Astrocyte (in vitro differentiated cells and primary cell): ENCODE data around the gene HERC2. TPM values are rescaled to one million over a fixed set of nuclear protein-coding genes. Genes with fewer than 3 reads are reported as not detected.
"Not testable (repeated sequence)": the region's sequence is repeated elsewhere in the genome, so short reads cannot be mapped to it uniquely, and the experiment has no call there.

ENCODE experiments used
- DNase-seq: peaks from one replicate; pipeline ENCODE4 v3.0.0-alpha.2; 2010; ENCODE audit warnings: low read depth
- FAIRE-seq: peaks from 2 replicates; lab custom pipeline; 2011; peaks lifted over from hg19 to GRCh38; lab: Jason Lieb, UNC
- H2AFZ ChIP-seq: 2 replicates; pipeline ENCODE4 v1.6.0; 2012; ENCODE audit warnings: low read depth, low read length, inconsistent platforms
- H3K27ac ChIP-seq: 2 replicates; pipeline ENCODE4 v1.5.1; 2011; ENCODE audit warnings: low read depth, low read length, inconsistent platforms
- H3K27me3 ChIP-seq: 2 replicates; pipeline ENCODE4 v1.6.0; 2011; ENCODE audit warnings: low read length, inconsistent platforms; ENCODE audit not compliant: insufficient read depth
- H3K36me3 ChIP-seq: 2 replicates; pipeline ENCODE4 v1.5.1; 2011; ENCODE audit warnings: low read length, inconsistent platforms; ENCODE audit not compliant: insufficient read depth
- H3K4me1 ChIP-seq: 2 replicates; pipeline ENCODE4 v1.5.1; 2011; ENCODE audit warnings: low read length, inconsistent platforms; ENCODE audit not compliant: insufficient read depth
- H3K4me2 ChIP-seq: 2 replicates; pipeline ENCODE4 v1.6.0; 2012; ENCODE audit warnings: low read length, inconsistent platforms
- H3K4me3 ChIP-seq: 2 replicates; pipeline ENCODE4 v1.5.1; 2011; ENCODE audit warnings: low read depth, mild to moderate bottlenecking, low read length, inconsistent platforms; ENCODE audit not compliant: insufficient read depth
- H3K79me2 ChIP-seq: 2 replicates; pipeline ENCODE4 v1.6.0; 2012; ENCODE audit warnings: mild to moderate bottlenecking, low read length, inconsistent platforms; ENCODE audit not compliant: insufficient read depth
- H3K9ac ChIP-seq: 2 replicates; pipeline ENCODE4 v1.6.0; 2012; ENCODE audit warnings: mild to moderate bottlenecking, low read length, inconsistent platforms
- H3K9me3 ChIP-seq: 2 replicates; pipeline ENCODE4 v1.5.1; 2012; ENCODE audit warnings: low read depth, mild to moderate bottlenecking, low read length, inconsistent platforms; ENCODE audit not compliant: insufficient read depth
- H4K20me1 ChIP-seq: 2 replicates; pipeline ENCODE4 v1.6.0; 2012; ENCODE audit warnings: low read length, inconsistent platforms; ENCODE audit not compliant: insufficient read depth
- H3K27ac Mint-ChIP-seq: one replicate; pipeline ENCODE4 v1.8.0; 2021; ENCODE audit warnings: mild to moderate bottlenecking, mixed read lengths; ENCODE audit not compliant: unreplicated experiment
- H3K27me3 Mint-ChIP-seq: one replicate; pipeline ENCODE4 v1.8.0; 2021; ENCODE audit warnings: low read depth, mixed read lengths; ENCODE audit not compliant: unreplicated experiment
- H3K36me3 Mint-ChIP-seq: one replicate; pipeline ENCODE4 v1.8.0; 2021; ENCODE audit warnings: low read depth, mixed read lengths; ENCODE audit not compliant: unreplicated experiment
- H3K4me1 Mint-ChIP-seq: one replicate; pipeline ENCODE4 v1.8.0; 2021; ENCODE audit warnings: low read depth, mixed read lengths; ENCODE audit not compliant: unreplicated experiment
- H3K4me3 Mint-ChIP-seq: one replicate; pipeline ENCODE4 v1.8.0; 2021; ENCODE audit warnings: mild to moderate bottlenecking, moderate library complexity, mixed read lengths; ENCODE audit not compliant: unreplicated experiment
- H3K9me3 Mint-ChIP-seq: one replicate; pipeline ENCODE4 v1.8.0; 2021; ENCODE audit warnings: mild to moderate bottlenecking, mixed read lengths; ENCODE audit not compliant: unreplicated experiment
- EZH2 ChIP-seq: IDR thresholded peaks from 2 replicates; pipeline ENCODE4 v1.6.1; 2012; ENCODE audit warnings: mild to moderate bottlenecking, low read length, inconsistent platforms; ENCODE audit not compliant: insufficient read depth
- total RNA-seq: library from RNA; stranded (reverse); gene quantifications from 2 replicates; pipeline ENCODE4 v1.2.1, GENCODE V29; 2021
- TF ChIP-seq, protein P1 (sequence below): IDR thresholded peaks from 2 replicates; pipeline ENCODE4 v1.5.1; 2011; ENCODE audit warnings: low read depth, mild to moderate bottlenecking, inconsistent platforms, low read length, moderate library complexity; ENCODE audit not compliant: insufficient read depth

HERC2 gene
- total RNA-seq, 1 donor from 2014 or later: 61.5 TPM

DNA sequence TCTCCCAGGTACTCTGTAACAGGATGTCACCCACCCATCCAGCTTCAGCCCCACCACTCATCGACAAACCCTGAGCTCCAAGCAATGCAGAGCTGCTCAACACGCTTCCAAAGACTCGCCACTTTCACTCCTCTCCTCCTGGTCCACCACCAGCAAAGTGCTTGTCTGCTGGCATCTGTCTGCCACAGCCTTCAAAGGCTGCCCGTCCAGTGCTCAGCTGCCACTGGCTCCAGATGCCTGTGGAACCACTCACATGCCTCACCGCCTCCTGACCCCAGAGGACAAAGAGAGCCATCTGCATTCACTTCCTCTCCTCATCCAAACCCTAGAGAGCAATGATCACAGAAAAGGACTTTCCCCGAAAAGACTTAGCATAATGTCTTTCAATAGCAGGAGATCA is 113.4 kb downstream of the HERC2 start:
- H3K27ac Mint-ChIP-seq: no peak overlapping the region
- H3K9me3 Mint-ChIP-seq: no peaks in the 10 kb centered on the region
- DNase-seq (no peak), FAIRE-seq (no peak)
- H3K36me3 Mint-ChIP-seq: peaks cover 1% of the 10 kb centered on the region
- H3K27me3 Mint-ChIP-seq: no peaks in the 10 kb centered on the region
- Histone ChIP-seq H3K36me3 (no peaks in the 10 kb centered on the region), H3K9me3 (no peaks in the 10 kb centered on the region), H3K27ac (no peak overlapping the region), H4K20me1 (no peaks in the 10 kb centered on the region), H2AFZ (no peak overlapping the region), H3K4me1 (no peaks in the 10 kb centered on the region), H3K4me2 (no peak overlapping the region), H3K27me3 (no peaks in the 10 kb centered on the region), H3K4me3 (no peak overlapping the region), H3K9ac (no peak overlapping the region), H3K79me2 (no peaks in the 10 kb centered on the region)
- H3K4me1 Mint-ChIP-seq: no peaks in the 10 kb centered on the region
- no peak overlapping the region for H3K4me3 Mint-ChIP-seq
- TF ChIP-seq, protein P1, sequence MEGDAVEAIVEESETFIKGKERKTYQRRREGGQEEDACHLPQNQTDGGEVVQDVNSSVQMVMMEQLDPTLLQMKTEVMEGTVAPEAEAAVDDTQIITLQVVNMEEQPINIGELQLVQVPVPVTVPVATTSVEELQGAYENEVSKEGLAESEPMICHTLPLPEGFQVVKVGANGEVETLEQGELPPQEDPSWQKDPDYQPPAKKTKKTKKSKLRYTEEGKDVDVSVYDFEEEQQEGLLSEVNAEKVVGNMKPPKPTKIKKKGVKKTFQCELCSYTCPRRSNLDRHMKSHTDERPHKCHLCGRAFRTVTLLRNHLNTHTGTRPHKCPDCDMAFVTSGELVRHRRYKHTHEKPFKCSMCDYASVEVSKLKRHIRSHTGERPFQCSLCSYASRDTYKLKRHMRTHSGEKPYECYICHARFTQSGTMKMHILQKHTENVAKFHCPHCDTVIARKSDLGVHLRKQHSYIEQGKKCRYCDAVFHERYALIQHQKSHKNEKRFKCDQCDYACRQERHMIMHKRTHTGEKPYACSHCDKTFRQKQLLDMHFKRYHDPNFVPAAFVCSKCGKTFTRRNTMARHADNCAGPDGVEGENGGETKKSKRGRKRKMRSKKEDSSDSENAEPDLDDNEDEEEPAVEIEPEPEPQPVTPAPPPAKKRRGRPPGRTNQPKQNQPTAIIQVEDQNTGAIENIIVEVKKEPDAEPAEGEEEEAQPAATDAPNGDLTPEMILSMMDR: no peak
- no peak for TF ChIP-seq EZH2

DNA sequence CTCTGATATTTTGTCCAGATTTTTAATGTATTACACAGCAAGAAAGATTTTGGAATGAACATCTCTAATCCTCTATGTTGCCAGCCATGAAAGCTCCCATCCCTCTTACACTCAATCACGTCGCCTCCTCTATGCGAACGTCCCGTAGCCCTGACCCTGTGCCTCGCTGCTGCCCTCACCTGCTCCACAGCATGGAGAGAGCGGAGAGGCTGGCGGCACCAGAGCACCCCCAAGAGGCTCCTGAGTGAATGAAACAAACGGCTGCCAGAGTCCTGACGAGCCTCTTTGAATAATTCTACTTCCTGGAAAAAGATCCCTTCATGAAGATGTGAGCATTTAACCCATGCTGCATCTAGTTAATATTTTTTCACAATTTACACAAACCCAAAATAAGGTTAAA is 116.3 kb downstream of the HERC2 start:
- not testable (repeated sequence) for H2AFZ ChIP-seq, H4K20me1 ChIP-seq, H3K4me1 Mint-ChIP-seq, H3K79me2 ChIP-seq, H3K4me2 ChIP-seq, H3K9me3 Mint-ChIP-seq, H3K9ac ChIP-seq, H3K27me3 Mint-ChIP-seq, FAIRE-seq, H3K4me3 ChIP-seq, H3K27ac Mint-ChIP-seq, DNase-seq, H3K4me3 Mint-ChIP-seq, H3K9me3 ChIP-seq, H3K27me3 ChIP-seq, H3K36me3 ChIP-seq, H3K36me3 Mint-ChIP-seq, H3K27ac ChIP-seq, H3K4me1 ChIP-seq

DNA sequence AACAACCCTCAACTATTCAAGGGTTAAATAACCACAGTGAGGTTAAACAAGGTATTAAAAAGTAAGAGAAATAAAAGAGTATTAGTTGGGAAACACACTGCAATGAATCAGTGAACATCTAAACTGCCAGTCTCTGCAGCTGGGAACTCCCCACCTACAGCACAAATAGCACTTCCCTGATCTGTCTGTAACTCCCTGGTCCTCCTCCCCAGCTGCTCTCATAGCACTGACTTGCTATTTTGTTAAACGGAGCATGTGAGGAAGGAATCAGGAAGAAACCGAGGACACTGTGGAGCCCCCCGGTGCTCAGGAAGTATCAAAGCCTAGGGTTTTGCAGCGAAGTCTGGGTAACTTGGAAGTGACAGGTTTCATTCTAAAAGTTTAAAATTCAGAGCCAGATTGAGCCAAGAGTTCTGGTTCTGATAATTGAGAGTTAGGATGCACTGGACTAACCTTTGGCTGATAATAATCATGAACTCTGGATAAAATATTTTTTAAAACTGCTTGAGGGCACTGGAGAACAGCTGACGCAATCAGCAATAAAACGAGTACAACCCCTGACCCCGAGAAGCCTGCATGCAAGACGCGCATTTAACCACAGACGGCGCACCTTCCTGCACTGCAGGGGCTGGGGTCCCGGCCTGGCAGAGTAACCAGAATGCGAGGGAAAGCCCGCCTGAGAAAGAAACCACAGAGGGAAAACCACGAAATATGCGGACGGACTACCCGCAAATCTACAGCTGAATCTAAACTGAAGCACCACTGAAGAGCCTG is 118.7 kb downstream of the HERC2 start:
- not testable (repeated sequence) for H3K79me2 ChIP-seq, H3K4me3 Mint-ChIP-seq, H3K36me3 ChIP-seq, H3K4me3 ChIP-seq, H3K27me3 Mint-ChIP-seq, H2AFZ ChIP-seq, H4K20me1 ChIP-seq, H3K9me3 ChIP-seq, H3K4me1 ChIP-seq, H3K27me3 ChIP-seq, H3K27ac Mint-ChIP-seq, H3K4me1 Mint-ChIP-seq, H3K27ac ChIP-seq, FAIRE-seq, H3K4me2 ChIP-seq, H3K9ac ChIP-seq, H3K9me3 Mint-ChIP-seq, DNase-seq
- peaks cover 16% of the 10 kb centered on the region for H3K36me3 Mint-ChIP-seq

DNA sequence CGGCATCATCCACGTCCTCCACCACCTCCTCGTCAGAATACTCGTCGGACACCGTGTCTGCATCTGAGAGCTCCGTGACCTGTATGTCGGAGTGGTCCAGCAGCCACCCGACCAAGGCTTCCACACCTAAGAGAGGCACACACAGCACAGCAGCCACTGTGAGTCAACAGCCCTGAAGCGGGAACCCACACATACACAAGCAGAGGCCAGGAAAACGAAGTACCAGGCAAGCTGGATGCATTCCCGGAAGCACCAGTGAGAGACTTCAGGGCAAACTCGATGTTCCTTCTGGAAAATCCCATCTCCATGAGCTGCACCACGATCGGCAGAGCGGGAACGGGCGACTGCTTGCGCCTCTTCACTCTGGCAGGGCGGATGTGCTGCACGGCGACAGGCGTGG is 119.9 kb downstream of the HERC2 start:
- not testable (repeated sequence) for FAIRE-seq, H3K27me3 Mint-ChIP-seq, H3K79me2 ChIP-seq, H2AFZ ChIP-seq, H3K4me3 ChIP-seq, H3K9ac ChIP-seq, H3K4me1 ChIP-seq, H3K27me3 ChIP-seq, H4K20me1 ChIP-seq, H3K4me1 Mint-ChIP-seq, H3K36me3 ChIP-seq, H3K9me3 Mint-ChIP-seq, H3K4me2 ChIP-seq, H3K27ac ChIP-seq, H3K27ac Mint-ChIP-seq, DNase-seq, H3K4me3 Mint-ChIP-seq, H3K9me3 ChIP-seq
- peaks cover 18% of the 10 kb centered on the region for H3K36me3 Mint-ChIP-seq

DNA sequence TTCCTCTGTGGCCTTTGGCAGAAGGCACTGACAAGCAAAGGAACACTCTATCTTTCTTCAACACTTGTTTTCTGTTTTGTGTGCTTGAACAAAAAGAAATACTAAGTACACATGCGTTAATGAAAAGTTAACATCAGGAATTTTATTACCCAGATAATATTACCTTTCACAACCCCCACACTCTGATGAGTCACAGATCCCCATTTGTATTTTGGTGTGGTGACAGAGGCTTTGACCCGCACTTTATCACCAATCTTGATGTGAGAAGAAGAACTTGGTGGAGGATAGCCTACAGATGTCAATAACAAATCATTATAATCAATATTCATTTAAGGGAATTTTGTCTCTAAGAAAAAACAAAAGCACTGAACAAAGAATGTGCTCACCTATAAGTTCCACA is 123.8 kb downstream of the HERC2 start:
- not testable (repeated sequence) for H3K27ac ChIP-seq, H3K4me3 Mint-ChIP-seq, H3K4me1 ChIP-seq, H3K9me3 Mint-ChIP-seq, H4K20me1 ChIP-seq, H3K9me3 ChIP-seq, H3K4me3 ChIP-seq, H3K27ac Mint-ChIP-seq, H3K79me2 ChIP-seq, FAIRE-seq, H3K27me3 ChIP-seq, H2AFZ ChIP-seq, H3K27me3 Mint-ChIP-seq, H3K4me1 Mint-ChIP-seq, H3K4me2 ChIP-seq, H3K9ac ChIP-seq, DNase-seq
- peaks cover 19% of the 10 kb centered on the region for H3K36me3 Mint-ChIP-seq
- peaks cover 11% of the 10 kb centered on the region for H3K36me3 ChIP-seq
